Measurements from ENCODE around the gene RGS21.

The RGS21 gene

DNA sequence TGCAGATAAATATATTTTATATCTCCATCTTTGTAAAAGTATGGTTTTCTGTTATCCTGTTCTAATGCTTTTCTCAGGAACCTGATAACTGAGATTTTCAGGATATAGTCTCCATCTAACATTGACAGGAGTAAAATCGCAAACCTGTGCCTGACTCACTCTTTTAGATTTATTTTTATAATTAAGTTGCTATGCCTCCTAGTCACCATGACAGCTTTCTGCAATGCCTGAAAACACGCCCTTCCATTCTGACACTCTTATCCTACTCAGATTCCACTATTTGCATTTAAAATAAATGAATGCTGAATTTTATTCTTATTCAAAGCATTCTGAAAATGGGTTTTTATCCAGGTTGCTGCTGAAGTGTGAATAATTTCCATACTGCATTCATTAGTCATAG, 62.8 kb downstream of the RGS21 start:
- no peak for DNase-seq

DNA sequence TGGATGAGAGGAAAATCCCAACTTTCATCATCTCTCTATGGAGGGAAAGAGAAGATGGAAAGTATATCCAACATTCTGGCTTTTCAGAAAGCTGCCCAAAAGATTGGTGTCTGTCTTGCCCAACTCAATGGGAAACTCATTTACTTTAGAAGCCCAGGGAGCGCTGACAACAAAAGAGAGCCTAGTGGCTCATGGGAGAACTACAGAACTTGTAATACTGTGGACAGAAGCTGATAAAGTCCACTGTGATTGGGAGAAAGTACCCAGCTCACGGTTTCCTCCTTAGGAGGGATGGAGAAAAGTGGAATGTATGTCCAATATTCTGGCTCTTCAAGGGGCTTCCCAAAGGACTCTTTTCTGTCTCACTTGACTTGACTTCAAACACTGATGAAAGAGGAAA, 66.0 kb downstream of the RGS21 start:
- DNase-seq: no peak

DNA sequence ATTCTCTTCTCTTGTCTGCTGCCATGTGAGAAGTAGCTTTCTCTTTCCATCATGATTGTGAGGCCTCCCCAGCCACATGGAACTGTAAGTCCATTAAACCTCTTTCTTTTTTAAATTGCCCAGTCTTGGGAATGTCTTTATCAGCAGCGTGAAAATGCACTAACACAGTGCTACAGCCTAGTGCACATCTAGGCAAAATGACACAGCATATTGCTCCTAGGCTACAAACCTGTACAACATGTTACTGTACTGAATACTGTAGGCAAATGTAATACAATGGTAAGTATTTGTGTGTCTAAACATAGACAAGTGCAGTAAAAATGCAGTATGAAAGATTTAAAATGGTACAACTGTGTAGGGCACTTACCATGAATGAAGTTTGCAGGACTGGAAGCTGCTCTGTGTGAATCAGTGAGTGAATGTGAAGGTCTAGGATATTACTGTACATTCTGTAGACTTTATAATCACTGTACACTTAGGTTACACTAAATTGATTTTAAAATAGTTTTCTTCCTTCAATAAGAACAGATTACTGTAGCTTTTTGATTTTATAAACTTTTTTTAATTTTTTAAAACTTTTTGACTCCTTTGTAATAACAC, 69.4 kb downstream of the RGS21 start:
- DNase-seq: no peak

DNA sequence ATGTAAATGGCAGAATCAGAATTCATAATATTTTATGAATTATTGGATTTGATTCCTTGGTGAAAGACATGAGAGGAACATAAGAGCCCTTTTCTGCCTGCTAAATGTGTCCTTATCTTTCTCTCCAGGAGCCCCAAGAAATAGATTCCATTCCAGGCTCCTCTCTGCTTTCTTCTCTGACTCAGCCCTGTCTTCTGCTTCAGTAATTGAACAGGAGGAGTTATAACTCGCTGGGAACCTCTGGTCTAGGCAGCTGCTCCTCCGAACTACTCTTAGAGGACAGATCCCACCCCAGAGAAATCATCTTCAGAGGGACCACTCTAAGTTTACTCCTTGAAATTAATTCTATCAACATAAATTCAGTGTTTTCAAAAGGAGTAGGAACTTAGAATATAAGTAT, 78.4 kb downstream of the RGS21 start:
- DNase-seq: no peak

DNA sequence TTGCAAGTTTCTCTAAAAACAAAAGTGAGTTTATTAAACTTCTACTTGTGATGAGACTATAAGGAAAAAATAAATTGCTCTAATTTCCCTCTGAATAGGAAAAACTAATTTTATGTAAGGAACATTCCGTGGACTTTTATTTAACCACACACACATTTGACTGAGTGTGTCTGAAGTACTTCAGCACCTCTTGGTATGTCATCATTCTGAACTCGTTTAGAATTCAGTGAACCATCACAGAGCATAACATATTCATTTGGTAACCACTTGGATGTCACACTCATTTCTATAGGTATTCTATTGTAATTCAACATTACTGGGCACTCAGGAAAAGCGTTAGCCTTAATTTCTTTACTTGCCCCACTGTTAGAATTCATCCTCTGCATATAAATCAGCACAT, 79.1 kb downstream of the RGS21 start:
- DNase-seq: no peak

DNA sequence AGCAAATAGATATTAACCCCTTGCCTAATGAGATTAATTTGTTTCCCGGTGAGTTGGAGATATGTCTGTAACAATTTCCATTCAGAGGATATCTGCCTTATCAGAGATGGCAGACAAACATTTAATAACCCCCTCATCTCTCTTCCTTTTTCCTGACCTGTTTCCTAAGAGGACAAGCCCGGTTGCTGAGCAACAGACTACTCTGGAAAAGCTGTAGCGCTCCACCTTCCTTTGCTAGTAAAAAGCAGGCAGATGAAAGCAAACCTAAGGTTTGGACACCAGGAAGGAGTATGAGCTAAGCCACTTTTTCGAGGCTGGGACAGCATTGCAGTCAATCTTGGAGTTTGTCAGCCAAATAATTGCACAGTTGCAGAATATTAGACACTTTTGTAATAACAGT, 82.4 kb downstream of the RGS21 start:
- no peak for DNase-seq

DNA sequence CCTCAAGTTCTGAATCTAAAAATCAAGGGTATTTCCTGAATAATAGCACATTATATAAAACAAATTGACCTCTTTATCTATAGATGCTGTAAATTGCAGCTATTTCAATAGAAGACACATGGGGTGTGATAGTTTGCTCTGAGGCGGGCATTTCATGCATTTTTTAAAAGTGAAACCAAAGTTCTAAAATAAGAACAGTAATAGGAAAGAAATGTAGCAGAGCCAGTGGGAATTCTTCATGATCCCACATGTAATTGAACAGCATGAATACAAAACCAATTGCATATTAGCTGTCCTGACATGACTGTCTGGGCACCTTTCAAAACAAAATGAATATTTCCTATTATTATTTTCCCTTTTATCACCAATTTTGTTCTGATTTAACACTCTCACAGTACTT, 85.0 kb downstream of the RGS21 start:
- DNase-seq: no peak

DNA sequence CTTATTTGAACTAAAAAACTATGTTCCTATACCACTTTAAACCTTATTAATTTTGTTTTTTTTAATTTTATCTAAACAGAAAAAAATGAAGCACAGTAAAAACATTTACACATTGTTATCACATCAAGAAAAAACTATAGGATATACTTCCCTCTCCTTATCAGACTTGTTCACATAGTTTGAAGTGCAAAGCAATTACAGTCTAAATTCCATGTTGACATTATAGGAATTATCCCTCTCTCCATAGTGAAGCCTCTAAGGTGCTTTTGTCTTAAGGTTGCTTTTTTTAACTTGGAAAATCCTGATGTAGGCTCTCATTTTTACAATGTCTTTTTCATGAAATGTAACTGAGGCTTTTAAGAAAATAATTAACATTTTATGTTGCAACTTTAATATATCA, 85.8 kb downstream of the RGS21 start:
- no peak for DNase-seq

DNA sequence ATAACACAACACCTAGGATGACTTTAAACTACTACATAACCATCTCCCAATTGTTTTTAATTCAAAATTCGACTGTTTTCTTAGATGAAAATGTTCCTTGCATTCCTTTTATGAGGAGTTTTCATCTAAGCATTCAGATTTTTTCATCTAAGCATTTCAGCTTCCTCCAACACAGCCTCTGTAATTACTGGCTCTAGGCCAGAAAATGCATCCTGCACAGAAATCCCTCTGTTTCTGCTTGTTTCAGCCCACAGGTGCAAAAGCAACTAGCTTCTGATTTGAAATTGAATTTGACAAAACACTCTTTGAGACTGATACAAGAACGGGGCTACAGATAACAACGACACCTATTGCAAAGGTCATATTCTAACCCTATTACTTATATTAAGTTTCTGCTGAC, 90.4 kb downstream of the RGS21 start:
- no peak for DNase-seq
